HCT116 (cell line): Measurements from ENCODE around the gene DOK7. TPM values are rescaled to one million over a fixed set of nuclear protein-coding genes. Genes with fewer than 3 reads are reported as not detected.

Experiments used
- ATAC-seq: fragments of 200-7000 bp; cut with Tn5 transposase; 2 replicates; pipeline ENCODE4 v1.9.1; 2020; ENCODE audit warnings: mild to moderate bottlenecking, moderate library complexity
- BruUV-seq: library from RNA; stranded (reverse); fragments of 400-500 nt; replicated peaks from 2 replicates; lab custom pipeline; 2021; lab: Mats Ljungman, UMichigan
- CTCF ChIA-PET: fragments of 300-600 bp; sonication (Branson Sonifier 250); formaldehyde crosslinking; loops from one replicate; lab custom pipeline; 2021; ENCODE audit warnings: antibody characterized with exemption; lab: Charles Lee
- POLR2A ChIA-PET: fragments of 300-600, 350-600 bp; sonication (Branson Sonifier 250); formaldehyde crosslinking; loops from one replicate; lab custom pipeline; 2021; ENCODE audit warnings: antibody characterized with exemption; lab: Charles Lee
- RAD21 ChIA-PET, 2 experiments: fragments of 300-600 bp; sonication (Branson Sonifier 250); formaldehyde crosslinking; loops; one replicate each; lab custom pipeline; 2023; ENCODE audit warnings: low total read pairs in 2 of 2; ENCODE audit not compliant: uncharacterized antibody in 2 of 2, unreplicated experiment in 2 of 2, low non-redundant PET in 1 of 2; lab: Charles Lee
- DNase-seq: peaks from one replicate; pipeline ENCODE4 v3.0.0-alpha.2; 2010; ENCODE audit warnings: low read depth, low spot score
- H2AFZ ChIP-seq: fragments of 200-600 bp; shearing (Covaris generic), sonication (generic); 2 replicates; pipeline ENCODE4 v1.6.1; 2017; ENCODE audit warnings: low read depth, mixed run types, mixed read lengths, antibody characterized with exemption, low read length; ENCODE audit not compliant: poor library complexity, severe bottlenecking
- H3K27ac ChIP-seq: 2 replicates; pipeline ENCODE4 v1.5.1; 2012; ENCODE audit warnings: low read depth, low read length
- H3K27me3 ChIP-seq: fragments of 200-600 bp; sonication (generic); 2 replicates; pipeline ENCODE4 v1.6.1; 2016; ENCODE audit warnings: mixed run types, low read length, mixed read lengths; ENCODE audit not compliant: insufficient read depth
- H3K36me3 ChIP-seq, 2 experiments: fragments of 200-500 bp in 1 of 2; fragments of 200-600 bp in 1 of 2; sonication (Bioruptor generic) in 1 of 2; sonication (generic) in 1 of 2; 2 replicates each; pipeline versions ENCODE4 v1.5.1 to v1.6.1; 2014 to 2016; ENCODE audit warnings: low read length in 2 of 2, inconsistent platforms in 1 of 2, mixed read lengths in 1 of 2, mixed run types in 1 of 2; ENCODE audit not compliant: insufficient read depth in 2 of 2, control insufficient read depth in 1 of 2
- H3K4me1 ChIP-seq, 2 experiments: fragments of 200-600 bp in 1 of 2; sonication (generic) in 1 of 2; 2 replicates each; pipeline versions ENCODE4 v1.5.1 to v1.6.1; 2012 to 2017; ENCODE audit warnings: low read length in 2 of 2, inconsistent platforms in 1 of 2, mild to moderate bottlenecking in 1 of 2, mixed read lengths in 1 of 2, mixed run types in 1 of 2, moderate library complexity in 1 of 2; ENCODE audit not compliant: insufficient read depth in 2 of 2, control insufficient read depth in 1 of 2
- H3K4me2 ChIP-seq: fragments of 200-600 bp; sonication (generic); 2 replicates; pipeline ENCODE4 v1.6.1; 2017; ENCODE audit warnings: mixed run types, low read length, mixed read lengths
- H3K4me3 ChIP-seq, 2 experiments: fragments of 200-600 bp in 1 of 2; sonication (generic) in 1 of 2; replicated peaks in 1 of 2; 2 replicates each; pipeline ENCODE4 v1.5.1; 2011 to 2016; ENCODE audit warnings: low read length in 2 of 2, control low read depth in 1 of 2, low read depth in 1 of 2, mild to moderate bottlenecking in 1 of 2, mixed read lengths in 1 of 2, mixed run types in 1 of 2
- H3K79me2 ChIP-seq: fragments of 200-600 bp; sonication (generic); 2 replicates; pipeline ENCODE4 v1.6.1; 2017; ENCODE audit warnings: mild to moderate bottlenecking, mixed run types, low read length, moderate library complexity, mixed read lengths; ENCODE audit not compliant: insufficient read depth
- H3K9ac ChIP-seq: fragments of 200-600 bp; sonication (generic); 2 replicates; pipeline ENCODE4 v1.6.1; 2016; ENCODE audit warnings: low read length, mixed read lengths
- H3K9me2 ChIP-seq: fragments of 200-600 bp; sonication (generic), shearing (Covaris generic); 2 replicates; pipeline ENCODE4 v1.6.1; 2017; ENCODE audit warnings: mixed run types, mild to moderate bottlenecking, moderate library complexity; ENCODE audit not compliant: insufficient read depth
- H3K9me3 ChIP-seq, 2 experiments: fragments of 200-500 bp in 1 of 2; fragments of 200-600 bp in 1 of 2; sonication (Bioruptor generic) in 1 of 2; sonication (generic) in 1 of 2; 2 replicates each; pipeline ENCODE4 v1.6.1; 2014 to 2017; ENCODE audit warnings: low read length in 2 of 2, mixed read lengths in 2 of 2, inconsistent platforms in 1 of 2, low read depth in 1 of 2, mild to moderate bottlenecking in 1 of 2, mixed run types in 1 of 2, moderate library complexity in 1 of 2; ENCODE audit not compliant: control insufficient read depth in 1 of 2, insufficient read depth in 1 of 2
- H4K20me1 ChIP-seq: fragments of 200-600 bp; sonication (generic), shearing (Covaris generic); 2 replicates; pipeline ENCODE4 v1.6.1; 2017; ENCODE audit warnings: mixed run types, mild to moderate bottlenecking, moderate library complexity; ENCODE audit not compliant: insufficient read depth
- FOSL1 ChIP-seq: IDR thresholded peaks from 2 replicates; pipeline ENCODE4 v1.6.1; 2012; ENCODE audit warnings: low read depth
- POLR2A ChIP-seq: IDR thresholded peaks from 2 replicates; pipeline ENCODE4 v1.7.0; 2011; ENCODE audit warnings: borderline replicate concordance; ENCODE audit not compliant: insufficient read depth, insufficient read length; ENCODE audit errors: extremely low read depth
- SRF ChIP-seq: IDR thresholded peaks from 2 replicates; pipeline ENCODE4 v1.6.1; 2012; ENCODE audit warnings: low read depth
- ZFX ChIP-seq: fragments of 450-650 bp; IDR thresholded peaks from 2 replicates; pipeline ENCODE4 v1.6.1; 2017
- intact Hi-C: fragments of 100-400 bp; cut with micrococcal nuclease; formaldehyde crosslinking; loops from 2 replicates; pipeline ENCODE4 v1.10.0; 2022
- total RNA-seq: library from RNA; stranded (reverse); gene quantifications from one replicate; pipeline ENCODE4 v1.2.1, GENCODE V29; 2021; ENCODE audit not compliant: unreplicated experiment
- TF ChIP-seq, protein P1 (sequence below): IDR thresholded peaks from 2 replicates; pipeline ENCODE4 v1.6.1; 2011; ENCODE audit warnings: mild to moderate bottlenecking, low read length, moderate library complexity; ENCODE audit not compliant: insufficient replicate concordance; ENCODE audit errors: extremely low read depth
- TF ChIP-seq, protein P2 (sequence below): IDR thresholded peaks from 2 replicates; pipeline ENCODE4 v1.6.1; 2012

The DOK7 gene
- total RNA-seq, 1 experiment from 2014 or later = 2.4 TPM

DNA sequence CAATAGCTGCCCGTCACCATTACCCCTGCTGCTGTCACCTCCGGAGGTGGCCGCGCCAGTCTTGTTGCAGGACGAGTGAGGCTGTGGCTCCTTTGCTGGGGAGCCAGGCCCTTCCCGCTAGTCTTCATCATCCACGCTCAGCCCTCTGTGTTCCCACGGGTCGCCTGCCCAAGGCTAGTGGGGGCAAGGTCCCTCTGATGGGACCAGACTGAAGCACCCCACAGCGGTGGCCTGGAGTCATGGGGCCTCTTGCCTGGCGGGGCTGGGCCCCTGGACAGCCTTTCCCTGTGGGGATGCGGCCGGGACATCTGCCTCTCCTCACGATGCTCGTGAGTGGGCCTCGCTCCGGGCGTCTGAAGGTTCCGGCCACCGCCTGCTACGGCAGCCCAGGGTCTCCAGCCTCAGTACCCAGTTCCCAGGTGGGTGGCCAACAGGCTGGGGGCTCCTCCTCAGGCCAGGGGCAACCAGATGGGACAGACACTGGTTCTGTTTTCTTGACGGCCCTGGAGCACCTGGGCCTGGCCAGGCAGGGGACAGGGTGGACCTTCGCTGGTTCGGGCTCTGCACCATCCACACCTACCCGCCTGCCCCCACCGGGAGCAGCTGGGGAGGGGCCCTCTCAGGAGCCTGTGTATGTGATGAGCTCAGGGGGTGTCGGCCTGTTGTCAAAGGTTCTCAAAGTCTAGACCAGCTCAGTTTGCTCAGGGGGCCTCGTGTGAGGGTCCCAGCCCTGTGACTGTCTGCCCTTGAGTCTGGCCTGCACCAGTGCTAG lies 32.3 kb downstream of the DOK7 start:
- H3K36me3 ChIP-seq = no peaks in the 10 kb centered on the region
- H3K4me3 ChIP-seq = no peak overlapping the region
- ChIA-PET RAD21 (no interaction called here), POLR2A (no interaction called here), CTCF (no interaction called here)
- intact Hi-C loops = no loop called here
- no peaks in the 10 kb centered on the region for H3K27me3 ChIP-seq
- TF ChIP-seq ZFX = no peak
- no peak for TF ChIP-seq FOSL1
- TF ChIP-seq, protein P1, sequence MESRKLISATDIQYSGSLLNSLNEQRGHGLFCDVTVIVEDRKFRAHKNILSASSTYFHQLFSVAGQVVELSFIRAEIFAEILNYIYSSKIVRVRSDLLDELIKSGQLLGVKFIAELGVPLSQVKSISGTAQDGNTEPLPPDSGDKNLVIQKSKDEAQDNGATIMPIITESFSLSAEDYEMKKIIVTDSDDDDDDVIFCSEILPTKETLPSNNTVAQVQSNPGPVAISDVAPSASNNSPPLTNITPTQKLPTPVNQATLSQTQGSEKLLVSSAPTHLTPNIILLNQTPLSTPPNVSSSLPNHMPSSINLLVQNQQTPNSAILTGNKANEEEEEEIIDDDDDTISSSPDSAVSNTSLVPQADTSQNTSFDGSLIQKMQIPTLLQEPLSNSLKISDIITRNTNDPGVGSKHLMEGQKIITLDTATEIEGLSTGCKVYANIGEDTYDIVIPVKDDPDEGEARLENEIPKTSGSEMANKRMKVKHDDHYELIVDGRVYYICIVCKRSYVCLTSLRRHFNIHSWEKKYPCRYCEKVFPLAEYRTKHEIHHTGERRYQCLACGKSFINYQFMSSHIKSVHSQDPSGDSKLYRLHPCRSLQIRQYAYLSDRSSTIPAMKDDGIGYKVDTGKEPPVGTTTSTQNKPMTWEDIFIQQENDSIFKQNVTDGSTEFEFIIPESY = no peak
- no peak for TF ChIP-seq POLR2A
- TF ChIP-seq, protein P2, sequence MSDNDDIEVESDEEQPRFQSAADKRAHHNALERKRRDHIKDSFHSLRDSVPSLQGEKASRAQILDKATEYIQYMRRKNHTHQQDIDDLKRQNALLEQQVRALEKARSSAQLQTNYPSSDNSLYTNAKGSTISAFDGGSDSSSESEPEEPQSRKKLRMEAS = no peak
- DNase-seq (no peak), ATAC-seq (no peak)
- no peak overlapping the region for H3K9ac ChIP-seq
- H3K27ac ChIP-seq = no peak overlapping the region
- H3K79me2 ChIP-seq = no peaks in the 10 kb centered on the region
- H3K9me3 ChIP-seq = no peaks in the 10 kb centered on the region
- H3K4me2 ChIP-seq = no peak overlapping the region
- H2AFZ ChIP-seq = no peak overlapping the region
- no peaks in the 10 kb centered on the region for H4K20me1 ChIP-seq
- no peaks in the 10 kb centered on the region for H3K4me1 ChIP-seq
- no peaks in the 10 kb centered on the region for H3K9me2 ChIP-seq
- no TSS peak for BruUV-seq

DNA sequence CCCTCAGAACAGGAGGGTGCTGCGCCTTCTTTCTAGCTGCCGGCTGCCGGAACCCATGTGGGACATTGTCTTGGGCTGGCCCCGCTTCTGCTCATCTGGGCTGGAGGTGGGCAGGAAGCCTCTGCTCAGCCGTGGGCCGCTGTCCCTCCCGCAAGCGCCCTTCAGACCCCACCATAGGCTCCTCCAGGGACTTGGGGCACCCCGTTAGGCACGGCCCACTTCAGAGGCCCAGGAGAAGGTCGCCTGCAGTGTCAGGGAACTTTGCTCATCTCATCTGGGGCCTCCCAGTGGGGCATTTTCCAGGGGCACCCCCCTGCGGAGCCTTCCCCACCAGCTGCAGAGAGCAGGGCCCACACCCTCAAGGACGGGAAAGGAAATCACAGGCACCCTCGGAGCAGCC lies 32.9 kb downstream of the DOK7 start:
- Histone ChIP-seq H3K4me1 (no peaks in the 10 kb centered on the region), H3K9me3 (no peaks in the 10 kb centered on the region), H3K27ac (no peak overlapping the region), H3K27me3 (no peaks in the 10 kb centered on the region), H3K4me2 (no peak overlapping the region), H3K4me3 (no peak overlapping the region), H3K9me2 (no peaks in the 10 kb centered on the region), H3K79me2 (no peaks in the 10 kb centered on the region), H4K20me1 (no peaks in the 10 kb centered on the region), H2AFZ (no peak overlapping the region), H3K36me3 (no peaks in the 10 kb centered on the region), H3K9ac (no peak overlapping the region)
- no peak for ATAC-seq
- ChIA-PET POLR2A (no interaction called here), RAD21 (no interaction called here), CTCF (no interaction called here)
- DNase-seq = no peak
- intact Hi-C loops = no loop called here
- BruUV-seq = no TSS peak
- TF ChIP-seq FOSL1 = no peak
- TF ChIP-seq SRF = no peak
